HG03342 (cell line): ENCODE data around the gene ATOX1.
"Not testable (repeated sequence)": the region's sequence is repeated elsewhere in the genome, so short reads cannot be mapped to it uniquely, and the experiment has no call there.

Experiments used
- ATAC-seq: cut with Tn5 transposase; IDR thresholded peaks from one replicate; pipeline ENCODE4 v1.9.1; 2021; ENCODE audit warnings: mild to moderate bottlenecking, moderate library complexity; ENCODE audit not compliant: unreplicated experiment

The ATOX1 gene

GRCh38 chr5:151734064-151734408 lies 24.4 kb downstream of the ATOX1 start:
- no peak for ATAC-seq

DNA sequence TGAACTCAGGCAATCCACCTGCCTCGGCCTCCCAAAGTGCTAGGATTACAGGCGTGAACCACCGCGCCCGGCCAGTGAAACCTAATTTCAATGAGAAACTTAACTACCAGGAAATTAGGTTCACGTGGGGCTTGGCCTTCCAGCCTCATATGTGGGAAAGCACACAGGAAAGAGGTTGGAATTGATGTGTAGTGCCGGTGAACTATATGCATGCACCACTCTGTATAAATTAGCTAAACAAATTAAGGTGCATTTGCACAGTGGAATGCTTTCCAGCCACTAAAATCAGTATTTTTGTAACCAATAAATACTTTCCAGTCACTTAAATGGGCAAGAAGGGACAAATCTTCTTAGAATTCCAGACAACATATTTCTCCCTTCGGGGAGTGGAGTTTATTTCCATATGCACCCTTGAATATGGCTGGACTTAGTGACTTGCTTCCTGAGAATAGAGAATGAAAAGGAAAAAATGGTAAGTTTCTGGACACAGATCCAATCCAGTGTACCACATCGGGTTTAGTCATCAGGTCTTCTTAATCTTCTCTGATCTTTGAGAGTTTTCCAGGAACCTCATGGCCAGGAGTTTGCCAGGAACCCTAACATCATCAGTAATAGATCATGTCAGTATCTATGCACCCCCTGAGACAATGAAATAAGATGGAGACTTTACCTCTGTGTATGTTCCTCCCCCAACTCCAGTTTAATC lies 24.9 kb downstream of the ATOX1 start:
- no peak for ATAC-seq

- ATAC-seq = no peak
These were observed 28.1 kb downstream of the ATOX1 start for GRCh38 chr5:151730381-151730780.

DNA sequence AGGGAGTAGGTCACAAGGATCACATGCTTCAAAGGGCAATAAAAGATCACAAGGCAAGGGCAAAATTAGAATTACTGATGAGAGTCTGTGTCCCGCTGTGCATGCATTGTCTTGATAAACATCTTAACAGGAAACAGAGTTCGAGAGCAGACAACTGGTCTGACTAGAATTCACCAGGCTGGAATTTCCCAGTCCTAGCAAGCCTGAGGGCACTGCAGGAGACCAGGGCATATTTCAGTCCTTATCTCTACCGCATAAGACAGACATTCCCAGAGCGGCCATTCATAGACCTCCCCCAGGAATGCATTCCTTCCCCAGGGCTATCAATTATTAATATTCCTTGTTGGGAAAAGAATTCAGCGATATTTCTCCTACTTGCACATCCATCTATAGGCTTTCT lies 28.8 kb downstream of the ATOX1 start:
- ATAC-seq = not testable (repeated sequence)

- ATAC-seq = no peak
These were observed 34.1 kb downstream of the ATOX1 start for GRCh38 chr5:151724360-151724759.

- no peak for ATAC-seq
These were observed 35.9 kb downstream of the ATOX1 start for GRCh38 chr5:151722546-151722945.

GRCh38 chr5:151721812-151722391 lies 36.5 kb downstream of the ATOX1 start:
- peak; percentile 29 for ATAC-seq

- ATAC-seq = peak; percentile 83
These were observed 37.3 kb downstream of the ATOX1 start for GRCh38 chr5:151721087-151721646.

DNA sequence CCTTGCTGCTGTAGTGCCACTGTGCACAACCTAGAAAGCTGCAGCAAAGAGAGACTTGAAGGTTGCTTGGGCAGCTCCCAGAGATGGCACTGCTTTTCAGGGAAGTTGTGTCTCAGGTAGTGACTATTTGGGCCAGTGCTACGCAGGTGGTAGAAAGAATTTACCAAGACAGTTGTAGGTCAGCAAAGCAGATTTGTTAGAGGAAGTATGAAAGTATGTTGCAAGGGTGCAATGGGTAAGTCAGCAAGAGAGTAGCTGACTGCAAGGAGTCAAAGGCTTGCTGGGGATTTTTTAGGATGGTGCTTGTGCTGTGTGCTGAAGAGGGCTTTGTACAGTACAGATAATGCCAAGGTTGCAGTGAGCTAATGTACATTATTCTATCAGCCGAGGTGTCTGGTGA lies 38.2 kb downstream of the ATOX1 start:
- ATAC-seq = no peak

DNA sequence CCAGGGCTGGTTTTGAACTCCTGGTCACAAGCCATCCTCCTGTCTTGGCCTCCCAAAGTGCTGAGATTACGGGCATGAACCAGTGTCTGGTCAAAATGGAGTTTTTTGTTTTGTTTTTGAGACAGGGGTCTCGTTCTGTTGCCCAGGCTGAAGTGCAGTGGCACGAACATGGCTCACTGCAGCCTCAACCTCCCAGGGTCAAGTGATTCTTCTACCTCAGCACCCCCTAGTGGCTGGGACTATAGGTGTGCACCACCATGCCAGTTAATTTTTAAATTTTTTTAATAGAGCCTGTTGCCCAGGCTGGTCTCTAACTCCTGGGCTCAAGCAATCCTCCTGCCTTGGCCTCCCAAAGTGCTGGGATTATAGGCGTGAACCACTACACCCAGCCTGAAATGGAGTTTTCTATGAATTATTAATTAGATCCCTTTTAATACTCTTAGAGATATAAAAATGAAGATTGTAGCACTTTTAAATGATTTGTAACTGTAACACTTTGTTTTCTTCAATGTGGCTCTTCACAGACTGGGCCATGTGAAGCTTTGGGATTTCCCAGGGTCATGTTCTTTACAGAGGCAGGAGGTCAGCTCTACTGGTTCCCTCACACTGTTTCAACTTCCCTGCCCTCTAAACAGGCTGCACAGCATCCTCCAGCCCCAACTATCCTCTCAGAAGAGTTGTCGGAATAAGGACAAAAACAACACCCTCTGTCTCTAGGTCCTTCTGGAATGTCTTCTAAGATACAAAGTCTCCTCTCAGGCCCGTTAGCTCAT lies 39.0 kb downstream of the ATOX1 start:
- no peak for ATAC-seq

DNA sequence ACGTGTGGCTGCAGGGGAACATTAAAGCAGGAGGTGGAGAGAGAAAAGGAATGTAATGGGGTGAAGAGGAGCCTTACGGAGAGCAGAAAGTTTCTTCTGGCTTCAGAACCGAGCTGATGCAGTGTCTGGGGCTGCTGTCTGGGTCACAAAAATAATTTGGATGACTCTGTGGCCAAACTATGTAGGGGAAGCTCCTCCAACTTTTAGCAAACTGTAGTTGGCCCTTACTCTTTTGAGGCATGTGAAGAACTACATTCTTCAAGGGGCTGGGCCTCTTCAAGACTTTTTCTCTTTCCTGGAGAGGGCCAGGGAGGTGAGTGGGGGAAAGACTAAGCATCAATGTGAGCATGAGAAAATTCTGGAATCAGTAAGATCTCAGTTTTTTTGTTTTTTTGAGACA lies 39.8 kb downstream of the ATOX1 start:
- ATAC-seq = no peak

DNA sequence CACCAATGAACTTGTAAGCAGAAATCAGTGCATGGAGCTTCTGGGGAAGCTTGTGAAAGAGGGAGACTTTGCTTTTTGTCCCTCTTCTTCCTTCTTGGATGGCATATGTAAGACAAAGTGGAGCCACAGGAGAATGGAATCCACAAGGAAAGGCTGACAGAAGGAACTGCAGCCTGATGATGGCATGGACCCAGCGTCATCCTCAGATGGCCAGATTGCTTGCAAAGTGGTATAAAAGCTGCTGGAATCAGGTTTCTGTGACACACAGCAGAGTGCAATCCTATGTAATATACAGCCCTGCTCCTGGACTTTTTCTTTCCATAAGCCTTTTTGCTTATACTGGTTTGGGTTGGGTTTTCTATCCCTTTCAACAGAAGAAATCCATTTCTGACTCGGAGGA lies 40.3 kb downstream of the ATOX1 start:
- ATAC-seq = no peak

- ATAC-seq = no peak
These were observed 41.0 kb downstream of the ATOX1 start for GRCh38 chr5:151717416-151717815.

DNA sequence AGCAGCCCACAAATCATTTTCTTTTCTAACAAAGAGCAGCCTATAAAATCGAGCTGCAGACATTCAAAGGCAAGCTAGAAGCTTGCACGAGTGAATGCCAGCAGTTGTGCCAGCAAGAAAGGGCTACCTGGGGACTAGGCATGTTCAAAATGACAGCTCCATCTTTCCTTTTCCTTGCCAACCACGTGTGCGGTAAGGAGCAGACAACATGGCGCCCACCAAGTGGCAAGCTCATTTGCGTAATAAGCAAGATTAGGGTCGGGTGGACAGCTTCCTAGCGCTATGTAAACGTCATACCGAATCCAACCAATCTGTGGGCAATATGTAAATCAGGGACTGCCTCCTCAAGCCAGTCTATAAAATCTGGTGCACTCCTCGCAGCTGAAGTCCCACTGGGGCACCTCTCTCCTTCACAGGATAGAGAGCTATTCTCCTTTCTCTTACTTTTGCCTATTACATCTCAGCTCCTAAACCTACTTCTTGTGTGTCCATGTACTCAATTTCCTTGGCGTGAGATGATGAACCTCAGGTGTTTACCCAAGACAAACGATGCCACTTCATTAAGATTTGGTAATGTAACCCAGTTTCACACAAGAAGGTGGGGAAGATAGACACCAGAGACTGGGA lies 49.2 kb downstream of the ATOX1 start:
- ATAC-seq = no peak

DNA sequence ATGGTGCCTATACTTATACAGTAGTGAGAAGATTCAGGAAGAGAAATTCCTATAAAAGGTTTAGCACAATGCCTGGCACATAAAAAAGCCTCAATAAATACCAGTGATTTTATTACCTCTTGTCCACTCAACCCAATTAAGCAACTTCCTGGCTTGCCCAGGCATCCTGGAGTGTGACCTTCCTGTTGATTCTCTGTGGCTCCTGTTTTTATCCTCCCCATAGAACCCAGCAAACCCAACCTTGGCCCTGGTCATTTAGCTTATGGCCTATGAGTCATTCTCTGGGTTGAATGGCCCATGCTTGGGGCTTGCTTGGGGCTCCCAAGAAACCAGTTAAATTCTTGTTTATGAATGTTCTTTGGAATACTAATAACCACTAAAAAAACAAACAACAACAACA lies 50.3 kb downstream of the ATOX1 start:
- ATAC-seq = no peak

- no peak for ATAC-seq
These were observed 50.9 kb downstream of the ATOX1 start for GRCh38 chr5:151707567-151707966.

- ATAC-seq = no peak
These were observed 51.5 kb downstream of the ATOX1 start for GRCh38 chr5:151706906-151707305.

GRCh38 chr5:151703780-151704179 lies 54.7 kb downstream of the ATOX1 start:
- no peak for ATAC-seq

GRCh38 chr5:151703227-151703626 lies 55.2 kb downstream of the ATOX1 start:
- ATAC-seq = peak; percentile 84

DNA sequence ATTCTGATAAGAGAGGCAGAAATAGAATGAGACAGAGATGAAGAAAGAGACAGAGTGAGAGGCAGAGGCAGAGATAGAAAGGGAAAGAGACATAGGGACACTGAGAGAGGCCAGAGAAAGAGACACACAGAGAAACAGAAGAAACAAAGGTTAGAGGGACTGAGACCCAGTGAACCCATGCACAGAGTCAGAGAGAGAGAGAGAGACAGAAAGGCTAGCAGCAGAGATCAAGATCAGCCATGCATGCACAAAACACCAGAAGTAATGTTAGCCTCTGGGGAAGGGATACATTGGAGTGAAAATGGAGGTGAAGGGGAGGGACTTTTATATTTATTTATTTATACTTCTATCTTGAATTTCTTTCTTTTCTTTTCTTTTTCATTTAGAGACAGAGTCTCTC lies 57.6 kb downstream of the ATOX1 start:
- peak; percentile 39 for ATAC-seq

- ATAC-seq = no peak
These were observed 58.1 kb downstream of the ATOX1 start for GRCh38 chr5:151700296-151700695.
